Astrocyte of the cerebellum (primary cell): ENCODE data around the gene OSGIN1.

Source experiments
- DNase-seq: peaks from one replicate; pipeline ENCODE4 v3.0.0-alpha.2; 2011; ENCODE audit warnings: low read depth
- H3K4me3 ChIP-seq: 2 replicates; pipeline ENCODE4 v1.5.1; 2011; ENCODE audit warnings: mild to moderate bottlenecking, low read depth, low read length, moderate library complexity
- CTCF ChIP-seq: IDR thresholded peaks from 2 replicates; pipeline ENCODE4 v1.5.1; 2012; ENCODE audit warnings: low read length, low read depth, moderate library complexity, mild to moderate bottlenecking; ENCODE audit errors: missing control alignments
- in situ Hi-C: cut with HindIII; loops from 2 replicates; pipeline ENCODE4 v1.10.0; 2017; ENCODE audit warnings: low sequenced_read_pairs

OSGIN1 gene

GRCh38 chr16:83968306-83968851 lies 15.3 kb downstream of the OSGIN1 start:
- DNase-seq, result no peak
- in situ Hi-C loops, result no loop called here

GRCh38 chr16:83968891-83969649 lies 16.0 kb downstream of the OSGIN1 start:
- no peak for DNase-seq
- H3K4me3 ChIP-seq, result peak overlapping the region; percentile 5
- in situ Hi-C loops, result no loop called here
- no peak for TF ChIP-seq CTCF

More at GRCh38 chr16:83968306-83968851, 15.3 kb downstream of the OSGIN1 start:
- TF ChIP-seq CTCF, result no peak
- H3K4me3 ChIP-seq, result peak overlapping the region; percentile 16

GRCh38 chr16:83969771-83970429 lies 16.9 kb downstream of the OSGIN1 start:
- in situ Hi-C loops, result no loop called here
- no peak for DNase-seq
- no peak for TF ChIP-seq CTCF
- H3K4me3 ChIP-seq, result no peak overlapping the region

GRCh38 chr16:83970430-83970815 lies 17.4 kb downstream of the OSGIN1 start:
- in situ Hi-C loops, result no loop called here
- TF ChIP-seq CTCF, result no peak
- no peak for DNase-seq
- H3K4me3 ChIP-seq, result no peak overlapping the region

- no peak for DNase-seq
- in situ Hi-C loops, result no loop called here
- H3K4me3 ChIP-seq, result no peak overlapping the region
- TF ChIP-seq CTCF, result no peak
These were observed 18.4 kb downstream of the OSGIN1 start for GRCh38 chr16:83971165-83972130.
